Gastroesophageal sphincter (tissue), 3 donors: ENCODE measurements around the gene RPS18.

ENCODE experiments used
- CTCF ChIP-seq, 4 experiments: fragments of 200-600 bp in 2 of 4; fragments of 450-650 bp in 2 of 4; sonication (generic) in 1 of 4; IDR thresholded peaks; one replicate each; pipeline ENCODE4 v1.5.1; 2017 to 2019; ENCODE audit warnings: antibody characterized with exemption in 4 of 4, mild to moderate bottlenecking in 2 of 4, moderate library complexity in 2 of 4
- POLR2A ChIP-seq, 2 donors: fragments of 450-650 bp; IDR thresholded peaks; one replicate each; pipeline ENCODE4 v1.6.1; 2017; ENCODE audit warnings: antibody characterized with exemption in 2 of 2, mild to moderate bottlenecking in 2 of 2, moderate library complexity in 1 of 2
- POLR2AphosphoS5 ChIP-seq: sonication (generic); formaldehyde crosslinking; IDR thresholded peaks from one replicate; pipeline ENCODE4 v1.6.1; 2017; ENCODE audit warnings: antibody characterized with exemption

- TF ChIP-seq POLR2A (IDR thresholded peaks at IDR 0.05) (no peak), CTCF (IDR thresholded peaks at IDR 0.05) (no peak), POLR2AphosphoS5 (no peak)
Measured at GRCh38 chr6:33316603-33317418, 44.9 kb downstream of the RPS18 start.
